ENCODE data around the gene TUBA8. TPM values are rescaled to one million over a fixed set of nuclear protein-coding genes. Genes with fewer than 3 reads are reported as not detected.
A peak's percentile ranks its signal among the peaks of the same experiment; 100 is the strongest.
"Not testable (repeated sequence)": the region's sequence is repeated elsewhere in the genome, so short reads cannot be mapped to it uniquely, and the experiment has no call there.

The TUBA8 gene
- total RNA-seq, 5 donors from 2014 or later (not counting 1 experiment from before 2014, with no cell fraction given), result 1.5 to 3.3 (median 2.6) TPM

DNA sequence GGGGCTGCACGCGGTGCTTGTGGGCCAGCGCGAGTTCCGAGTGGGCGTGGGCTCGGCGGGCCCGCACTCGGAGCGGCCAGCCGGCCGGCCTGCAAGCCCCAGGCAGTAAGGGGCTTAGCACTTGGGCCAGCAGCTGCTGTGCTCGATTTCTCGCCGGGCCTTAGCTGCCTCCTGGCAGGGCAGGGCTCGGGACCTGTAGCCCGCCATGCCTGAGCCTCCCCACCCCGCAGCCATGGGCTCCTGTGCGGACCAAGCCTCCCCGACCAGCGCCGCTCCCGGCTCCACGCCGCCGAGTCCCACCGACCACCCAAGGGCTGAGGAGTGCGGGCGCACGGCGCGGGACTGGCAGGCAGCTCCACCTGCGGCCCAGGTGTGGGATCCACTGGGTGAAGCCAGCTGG lies 44.9 kb downstream of the TUBA8 start:
- peaks cover 22 to 36% (median 32%) of the 10 kb centered on the region in 3 donors for H3K4me1 Mint-ChIP-seq
- H3K9me3 ChIP-seq; POLR2A ChIA-PET; H3K27ac Mint-ChIP-seq; H3K27me3 ChIP-seq (replicated peaks in 1 of 2; ENCODE audit: control insufficient read depth in 2 of 2, extremely low read depth in 1 of 2, insufficient read depth in 2 of 2, low read length in 1 of 2); CTCF ChIA-PET; H3K36me3 ChIP-seq (ENCODE audit: control insufficient read depth in 2 of 2, extremely low read depth in 1 of 2, insufficient read depth in 1 of 2, low read length in 1 of 2); H3K4me3 Mint-ChIP-seq; DNase-seq; H3K27ac ChIP-seq (ENCODE audit: low read length); H3K27me3 Mint-ChIP-seq; ATAC-seq (replicated peaks in 1 of 4); H3K4me3 ChIP-seq (ENCODE audit: control insufficient read depth in 1 of 2, extremely low read depth in 1 of 2, low read length in 1 of 2); H3K9me3 Mint-ChIP-seq: not testable (repeated sequence)
- H3K36me3 Mint-ChIP-seq, result peaks cover 20% of the 10 kb centered on the region
- 99% methylated on average over 22 of the region's 34 CpGs for whole genome bisulfite sequencing (ENCODE audit: insufficient coverage)
- H3K4me1 ChIP-seq (ENCODE audit: control insufficient read depth in 1 of 2, extremely low read depth in 1 of 2, insufficient read depth in 2 of 2, low read length in 2 of 2), result peaks cover 13% of the 10 kb centered on the region in 2 experiments

DNA sequence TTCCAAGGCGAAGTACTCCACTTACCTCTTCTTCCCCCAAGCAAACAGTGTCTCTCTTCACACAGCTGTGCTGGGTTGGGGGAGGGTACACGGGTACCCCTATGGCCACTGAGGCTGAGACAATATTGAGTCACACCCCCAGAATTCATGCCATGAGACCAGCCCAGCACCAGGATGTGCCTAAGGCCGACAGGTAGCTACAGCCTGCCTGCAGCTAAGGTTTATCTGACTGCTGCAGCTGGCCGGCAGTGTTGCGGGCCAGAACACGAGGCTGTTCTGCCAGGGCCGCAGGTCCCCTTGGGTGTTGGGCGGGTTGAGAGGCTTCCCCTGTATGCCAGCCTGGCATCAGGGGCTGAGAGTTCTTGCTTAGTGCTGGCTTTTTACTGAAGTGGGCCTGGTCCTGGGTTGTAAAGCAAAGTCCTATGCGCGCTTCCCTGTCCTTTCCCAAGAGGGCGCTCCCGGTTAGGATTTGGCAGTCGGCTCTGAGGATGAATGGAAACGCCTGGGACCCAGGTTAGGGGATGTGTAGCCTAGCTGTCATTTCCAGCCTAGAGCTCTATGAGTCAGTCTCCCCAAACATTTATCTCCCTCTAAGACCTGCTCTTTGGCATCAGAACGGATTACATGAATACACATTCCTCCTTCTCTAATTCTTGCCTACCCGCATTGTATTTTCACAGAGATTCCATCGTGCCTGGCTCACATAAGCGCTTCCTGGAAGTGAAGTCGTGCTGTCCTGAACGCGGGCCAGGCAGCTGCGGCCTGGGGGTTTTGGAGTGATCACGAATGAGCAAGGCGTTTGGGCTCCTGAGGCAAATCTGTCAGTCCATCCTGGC lies 46.5 kb downstream of the TUBA8 start:
- ATAC-seq (replicated peaks in 1 of 4) (peak in 3 of 4 experiments; percentile 40 to 56 (median 48)), DNase-seq (peak in 19 of 35 experiments; percentile 4 to 40 (median 20))
- Mint-ChIP-seq H3K27ac (no peak overlapping the region), H3K27me3 (no peaks in the 10 kb centered on the region), H3K36me3 (peaks cover 20% of the 10 kb centered on the region), H3K4me3 (no peak overlapping the region), H3K4me1 (peaks cover 8 to 21% (median 16%) of the 10 kb centered on the region in 3 donors), H3K9me3 (no peaks in the 10 kb centered on the region)
- Histone ChIP-seq H3K36me3 (ENCODE audit: control insufficient read depth in 2 of 2, extremely low read depth in 1 of 2, insufficient read depth in 1 of 2, low read length in 1 of 2) (peaks cover 0 to 7% of the 10 kb centered on the region in 2 donors), H3K27ac (ENCODE audit: low read length) (no peak overlapping the region), H3K27me3 (replicated peaks in 1 of 2; ENCODE audit: control insufficient read depth in 2 of 2, extremely low read depth in 1 of 2, insufficient read depth in 2 of 2, low read length in 1 of 2) (no peaks in the 10 kb centered on the region), H3K4me1 (ENCODE audit: control insufficient read depth in 1 of 2, extremely low read depth in 1 of 2, insufficient read depth in 2 of 2, low read length in 2 of 2) (peaks cover 2 to 7% of the 10 kb centered on the region in 2 experiments), H3K4me3 (ENCODE audit: control insufficient read depth in 1 of 2, extremely low read depth in 1 of 2, low read length in 1 of 2) (no peak overlapping the region), H3K9me3 (no peaks in the 10 kb centered on the region)
- 83% methylated on average over 21 of the region's 24 CpGs for WGBS (ENCODE audit: insufficient coverage)
- ChIA-PET CTCF (no interaction called here), POLR2A (no interaction called here)

GRCh38 chr22:18157714-18158028 lies 47.1 kb downstream of the TUBA8 start:
- Mint-ChIP-seq H3K9me3 (no peaks in the 10 kb centered on the region), H3K27me3 (no peaks in the 10 kb centered on the region), H3K36me3 (peaks cover 20% of the 10 kb centered on the region), H3K27ac (no peak overlapping the region), H3K4me1 (peaks cover 3 to 16% (median 11%) of the 10 kb centered on the region in 3 donors), H3K4me3 (no peak overlapping the region)
- Histone ChIP-seq H3K27ac (ENCODE audit: low read length) (no peak overlapping the region), H3K4me3 (ENCODE audit: control insufficient read depth in 1 of 2, extremely low read depth in 1 of 2, low read length in 1 of 2) (no peak overlapping the region), H3K4me1 (ENCODE audit: control insufficient read depth in 1 of 2, extremely low read depth in 1 of 2, insufficient read depth in 2 of 2, low read length in 2 of 2) (peaks cover 2% of the 10 kb centered on the region in 2 experiments), H3K27me3 (replicated peaks in 1 of 2; ENCODE audit: control insufficient read depth in 2 of 2, extremely low read depth in 1 of 2, insufficient read depth in 2 of 2, low read length in 1 of 2) (no peaks in the 10 kb centered on the region), H3K9me3 (no peaks in the 10 kb centered on the region), H3K36me3 (ENCODE audit: control insufficient read depth in 2 of 2, extremely low read depth in 1 of 2, insufficient read depth in 1 of 2, low read length in 1 of 2) (peaks cover 0 to 7% of the 10 kb centered on the region in 2 donors)
- WGBS (ENCODE audit: insufficient coverage), result over 99% methylated on average over 12 of the region's 12 CpGs
- ATAC-seq (replicated peaks in 1 of 4), result no peak
- DNase-seq, result no peak
- ChIA-PET CTCF (no interaction called here), POLR2A (no interaction called here)

- H3K36me3 ChIP-seq (ENCODE audit: control insufficient read depth in 2 of 2, extremely low read depth in 1 of 2, insufficient read depth in 1 of 2, low read length in 1 of 2); H3K9me3 Mint-ChIP-seq; DNase-seq; H3K4me1 Mint-ChIP-seq; H3K27ac ChIP-seq (ENCODE audit: low read length); H3K4me1 ChIP-seq (ENCODE audit: control insufficient read depth in 1 of 2, extremely low read depth in 1 of 2, insufficient read depth in 2 of 2, low read length in 2 of 2); H3K27me3 Mint-ChIP-seq; CTCF ChIA-PET; H3K27ac Mint-ChIP-seq; H3K4me3 Mint-ChIP-seq; POLR2A ChIA-PET; H3K4me3 ChIP-seq (ENCODE audit: control insufficient read depth in 1 of 2, extremely low read depth in 1 of 2, low read length in 1 of 2); H3K9me3 ChIP-seq; H3K27me3 ChIP-seq (replicated peaks in 1 of 2; ENCODE audit: control insufficient read depth in 2 of 2, extremely low read depth in 1 of 2, insufficient read depth in 2 of 2, low read length in 1 of 2); ATAC-seq (replicated peaks in 1 of 4): not testable (repeated sequence)
- peaks cover 28% of the 10 kb centered on the region for H3K36me3 Mint-ChIP-seq
- WGBS (ENCODE audit: insufficient coverage), result 100% methylated on average over 5 of the region's 8 CpGs
Observed at GRCh38 chr22:18160641-18161040, 50.0 kb downstream of the TUBA8 start.

- H3K36me3 ChIP-seq (ENCODE audit: control insufficient read depth in 2 of 2, extremely low read depth in 1 of 2, insufficient read depth in 1 of 2, low read length in 1 of 2); H3K27ac Mint-ChIP-seq; CTCF ChIA-PET; H3K4me3 Mint-ChIP-seq; H3K27ac ChIP-seq (ENCODE audit: low read length); H3K9me3 ChIP-seq; POLR2A ChIA-PET; H3K27me3 ChIP-seq (replicated peaks in 1 of 2; ENCODE audit: control insufficient read depth in 2 of 2, extremely low read depth in 1 of 2, insufficient read depth in 2 of 2, low read length in 1 of 2); H3K4me3 ChIP-seq (ENCODE audit: control insufficient read depth in 1 of 2, extremely low read depth in 1 of 2, low read length in 1 of 2); DNase-seq; H3K9me3 Mint-ChIP-seq; H3K4me1 Mint-ChIP-seq; ATAC-seq (replicated peaks in 1 of 4); H3K4me1 ChIP-seq (ENCODE audit: control insufficient read depth in 1 of 2, extremely low read depth in 1 of 2, insufficient read depth in 2 of 2, low read length in 2 of 2); H3K27me3 Mint-ChIP-seq: not testable (repeated sequence)
- H3K36me3 Mint-ChIP-seq, result peaks cover 21% of the 10 kb centered on the region
- 72% methylated on average over 4 of the region's 7 CpGs for WGBS (ENCODE audit: insufficient coverage)
Observed at GRCh38 chr22:18163843-18164242, 53.2 kb downstream of the TUBA8 start.

GRCh38 chr22:18164584-18164983 lies 54.0 kb downstream of the TUBA8 start:
- H3K4me3 Mint-ChIP-seq; H3K27me3 ChIP-seq (replicated peaks in 1 of 2; ENCODE audit: control insufficient read depth in 2 of 2, extremely low read depth in 1 of 2, insufficient read depth in 2 of 2, low read length in 1 of 2); ATAC-seq (replicated peaks in 1 of 4); H3K4me1 ChIP-seq (ENCODE audit: control insufficient read depth in 1 of 2, extremely low read depth in 1 of 2, insufficient read depth in 2 of 2, low read length in 2 of 2); DNase-seq; H3K27ac Mint-ChIP-seq; H3K27me3 Mint-ChIP-seq; H3K4me3 ChIP-seq (ENCODE audit: control insufficient read depth in 1 of 2, extremely low read depth in 1 of 2, low read length in 1 of 2); POLR2A ChIA-PET; H3K27ac ChIP-seq (ENCODE audit: low read length); H3K36me3 ChIP-seq (ENCODE audit: control insufficient read depth in 2 of 2, extremely low read depth in 1 of 2, insufficient read depth in 1 of 2, low read length in 1 of 2); CTCF ChIA-PET; H3K4me1 Mint-ChIP-seq; H3K9me3 Mint-ChIP-seq; H3K9me3 ChIP-seq: not testable (repeated sequence)
- no CpG with 5 or more reads among the region's 8 CpGs for WGBS (ENCODE audit: insufficient coverage)
- H3K36me3 Mint-ChIP-seq, result peaks cover 21% of the 10 kb centered on the region

DNA sequence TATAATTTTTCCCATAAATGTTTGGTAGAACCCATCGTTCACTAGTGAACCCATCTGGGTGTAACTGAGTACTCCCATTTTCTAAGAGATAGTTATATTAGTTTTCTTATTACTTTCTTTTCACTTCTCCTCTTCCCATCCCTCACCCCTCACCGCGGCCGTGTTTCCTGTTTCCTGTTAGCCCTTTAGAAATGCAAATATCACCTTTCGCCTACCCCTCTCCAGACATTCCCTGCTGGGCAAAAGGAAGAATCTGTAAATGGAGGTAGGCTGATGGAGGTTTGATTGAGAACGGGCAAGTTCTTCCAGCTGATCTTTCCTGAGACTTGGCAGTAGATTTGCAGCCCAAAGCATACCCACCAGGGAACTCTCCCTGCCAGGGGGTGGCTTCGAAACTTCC lies 54.7 kb downstream of the TUBA8 start:
- CTCF ChIA-PET; H3K27ac Mint-ChIP-seq; H3K27me3 ChIP-seq (replicated peaks in 1 of 2; ENCODE audit: control insufficient read depth in 2 of 2, extremely low read depth in 1 of 2, insufficient read depth in 2 of 2, low read length in 1 of 2): not testable (repeated sequence)

More for the DNA sequence above, 54.7 kb downstream of the TUBA8 start:
- peaks cover 21% of the 10 kb centered on the region for H3K36me3 Mint-ChIP-seq
- H3K9me3 Mint-ChIP-seq; H3K4me3 ChIP-seq (ENCODE audit: control insufficient read depth in 1 of 2, extremely low read depth in 1 of 2, low read length in 1 of 2); H3K27me3 Mint-ChIP-seq; ATAC-seq (replicated peaks in 1 of 4); H3K27ac ChIP-seq (ENCODE audit: low read length); H3K4me3 Mint-ChIP-seq; POLR2A ChIA-PET; H3K9me3 ChIP-seq; H3K4me1 Mint-ChIP-seq; H3K4me1 ChIP-seq (ENCODE audit: control insufficient read depth in 1 of 2, extremely low read depth in 1 of 2, insufficient read depth in 2 of 2, low read length in 2 of 2); H3K36me3 ChIP-seq (ENCODE audit: control insufficient read depth in 2 of 2, extremely low read depth in 1 of 2, insufficient read depth in 1 of 2, low read length in 1 of 2); DNase-seq: not testable (repeated sequence)
- WGBS (ENCODE audit: insufficient coverage), result no CpG with 5 or more reads among the region's 7 CpGs

Data from T-cell (primary cell).